ENCODE data around the gene PTPRJ. TPM values are rescaled to one million over a fixed set of nuclear protein-coding genes. Genes with fewer than 3 reads are reported as not detected.
"Not testable (repeated sequence)": the region's sequence is repeated elsewhere in the genome, so short reads cannot be mapped to it uniquely, and the experiment has no call there.

The PTPRJ gene
- total and polyA plus RNA-seq, 2 donors, result 3.1 to 18.2 TPM

GRCh38 chr11:48008951-48009270 is 28.6 kb downstream of the PTPRJ start:
- no peak for DNase-seq (ENCODE audit: extremely low spot score)
- 86% methylated on average over 4 of the region's 4 CpGs for WGBS
- Histone ChIP-seq H3K4me1 (ENCODE audit: insufficient read depth) (no peaks in the 10 kb centered on the region), H3K27ac (ENCODE audit: low read depth) (no peak overlapping the region), H3K4me3 (ENCODE audit: low read depth, low read length) (no peak overlapping the region), H3K36me3 (ENCODE audit: insufficient read depth) (no peaks in the 10 kb centered on the region)

- DNase-seq (ENCODE audit: extremely low spot score), result no peak
- no peaks in the 10 kb centered on the region for H3K4me1 ChIP-seq (ENCODE audit: insufficient read depth)
- H3K4me3 ChIP-seq (ENCODE audit: low read depth, low read length), result no peak overlapping the region
- no peaks in the 10 kb centered on the region for H3K36me3 ChIP-seq (ENCODE audit: insufficient read depth)
- 95% methylated on average over 3 of the region's 3 CpGs for WGBS
- no peak overlapping the region for H3K27ac ChIP-seq (ENCODE audit: low read depth)
Observed at GRCh38 chr11:48011102-48011797, 30.9 kb downstream of the PTPRJ start.

DNA sequence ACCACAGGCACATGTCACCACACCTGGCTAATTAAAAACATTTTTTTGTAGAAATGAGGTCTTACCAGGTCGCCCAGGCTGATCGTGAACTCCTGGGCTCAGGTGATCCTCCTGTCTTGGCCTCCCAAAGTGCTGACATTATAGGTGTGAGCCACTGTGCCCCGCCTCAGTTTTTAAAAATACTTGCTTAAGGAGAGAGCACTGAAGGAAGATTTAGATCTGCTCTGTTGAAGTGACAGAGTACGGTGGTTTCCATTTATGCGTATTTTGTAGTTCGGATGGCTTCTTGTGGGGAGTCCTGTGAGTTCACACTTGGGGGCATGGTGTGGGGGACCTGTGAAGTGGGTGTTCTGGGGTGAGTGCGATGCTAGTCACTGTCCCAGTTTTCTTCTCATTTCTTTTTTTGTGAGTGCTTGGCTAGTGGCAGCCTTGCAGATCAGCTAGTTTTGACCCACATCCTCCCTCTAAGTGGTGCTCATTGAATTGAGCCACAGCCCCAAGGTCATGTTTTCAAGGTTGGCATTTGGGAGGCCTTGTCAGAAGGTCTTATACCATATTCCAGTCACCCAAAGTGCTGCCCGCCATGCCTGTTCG is 31.5 kb downstream of the PTPRJ start:
- WGBS, result 88% methylated on average over 9 of the region's 9 CpGs
- Histone ChIP-seq H3K36me3 (ENCODE audit: insufficient read depth) (no peaks in the 10 kb centered on the region), H3K4me3 (ENCODE audit: low read depth, low read length) (no peak overlapping the region), H3K27ac (ENCODE audit: low read depth) (no peak overlapping the region), H3K4me1 (ENCODE audit: insufficient read depth) (no peaks in the 10 kb centered on the region)
- DNase-seq (ENCODE audit: extremely low spot score), result no peak

GRCh38 chr11:48013269-48013901 is 33.0 kb downstream of the PTPRJ start:
- Histone ChIP-seq H3K27ac (ENCODE audit: low read depth) (no peak overlapping the region), H3K4me3 (ENCODE audit: low read depth, low read length) (no peak overlapping the region), H3K36me3 (ENCODE audit: insufficient read depth) (no peaks in the 10 kb centered on the region), H3K4me1 (ENCODE audit: insufficient read depth) (no peaks in the 10 kb centered on the region)
- DNase-seq (ENCODE audit: extremely low spot score), result no peak
- WGBS, result 84% methylated on average over 8 of the region's 8 CpGs

DNA sequence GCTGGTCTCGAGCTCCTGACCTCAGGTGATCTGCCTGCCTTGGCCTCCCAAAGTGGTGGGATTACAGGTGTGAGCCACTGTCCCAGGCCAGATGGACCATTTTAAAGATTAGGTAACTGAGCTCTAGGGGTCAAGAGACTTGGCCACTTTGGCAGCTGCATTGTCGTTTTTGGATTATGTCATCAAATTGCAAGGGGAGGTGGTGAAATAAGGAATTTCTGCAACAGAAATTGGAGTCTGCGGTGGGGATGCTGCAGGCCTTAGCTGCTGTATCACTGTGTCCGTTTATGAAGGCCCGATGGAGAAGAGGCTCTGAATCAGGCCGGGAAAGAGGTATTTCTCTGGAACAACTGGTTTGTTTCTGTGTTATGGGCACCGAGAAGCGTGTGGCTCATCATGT is 34.6 kb downstream of the PTPRJ start:
- WGBS, result 83% methylated on average over 8 of the region's 8 CpGs
- no peak overlapping the region for H3K27ac ChIP-seq (ENCODE audit: low read depth)
- H3K36me3 ChIP-seq (ENCODE audit: insufficient read depth), result no peaks in the 10 kb centered on the region
- H3K4me1 ChIP-seq (ENCODE audit: insufficient read depth), result no peaks in the 10 kb centered on the region
- H3K4me3 ChIP-seq (ENCODE audit: low read depth, low read length), result no peak overlapping the region
- DNase-seq (ENCODE audit: extremely low spot score), result no peak

- 56% methylated on average over 1 of the region's 1 CpG for whole genome bisulfite sequencing
- H3K27ac ChIP-seq (ENCODE audit: low read depth), result no peak overlapping the region
- no peak overlapping the region for H3K4me3 ChIP-seq (ENCODE audit: low read depth, low read length)
- H3K36me3 ChIP-seq (ENCODE audit: insufficient read depth), result no peaks in the 10 kb centered on the region
- H3K4me1 ChIP-seq (ENCODE audit: insufficient read depth), result no peaks in the 10 kb centered on the region
- DNase-seq (ENCODE audit: extremely low spot score), result no peak
Observed at GRCh38 chr11:48017105-48017830, 36.9 kb downstream of the PTPRJ start.

DNA sequence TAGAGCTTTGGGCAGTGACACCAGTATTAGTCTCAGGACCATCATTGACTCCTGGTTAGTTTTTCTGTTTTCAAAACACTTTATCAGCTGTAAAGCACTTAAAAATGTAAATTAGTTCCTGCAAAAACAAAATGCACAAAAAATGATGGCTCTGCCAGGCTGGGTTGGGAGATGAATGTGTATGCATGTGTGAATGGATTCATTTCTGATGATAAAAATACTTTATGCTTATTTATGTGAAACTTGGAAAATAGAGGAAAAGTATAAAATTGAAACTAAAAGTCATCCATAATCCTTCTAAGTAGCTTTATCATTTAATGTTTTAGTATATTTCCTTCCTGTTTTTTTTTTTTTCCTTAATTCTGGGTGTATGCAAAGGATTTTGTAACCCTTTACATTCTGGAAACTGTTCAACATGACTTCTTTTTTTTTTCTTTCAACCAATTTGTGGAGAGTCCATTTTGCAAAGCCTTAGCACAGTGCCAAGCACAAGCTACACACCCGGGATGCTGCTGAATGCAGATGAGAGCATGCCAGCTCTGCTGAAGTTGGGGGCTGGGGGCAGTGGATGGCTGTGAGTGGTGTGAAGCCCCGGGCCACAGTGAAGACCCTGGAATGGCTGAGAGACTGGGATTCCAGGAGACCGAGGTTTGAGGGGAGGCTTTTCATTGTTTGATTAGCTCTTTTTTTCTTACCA is 37.6 kb downstream of the PTPRJ start:
- no peak for DNase-seq (ENCODE audit: extremely low spot score)
- WGBS, result 39% methylated on average over 3 of the region's 3 CpGs
- H3K4me3 ChIP-seq (ENCODE audit: low read depth, low read length), result no peak overlapping the region
- H3K4me1 ChIP-seq (ENCODE audit: insufficient read depth), result no peaks in the 10 kb centered on the region
- H3K36me3 ChIP-seq (ENCODE audit: insufficient read depth), result no peaks in the 10 kb centered on the region
- H3K27ac ChIP-seq (ENCODE audit: low read depth), result no peak overlapping the region

DNA sequence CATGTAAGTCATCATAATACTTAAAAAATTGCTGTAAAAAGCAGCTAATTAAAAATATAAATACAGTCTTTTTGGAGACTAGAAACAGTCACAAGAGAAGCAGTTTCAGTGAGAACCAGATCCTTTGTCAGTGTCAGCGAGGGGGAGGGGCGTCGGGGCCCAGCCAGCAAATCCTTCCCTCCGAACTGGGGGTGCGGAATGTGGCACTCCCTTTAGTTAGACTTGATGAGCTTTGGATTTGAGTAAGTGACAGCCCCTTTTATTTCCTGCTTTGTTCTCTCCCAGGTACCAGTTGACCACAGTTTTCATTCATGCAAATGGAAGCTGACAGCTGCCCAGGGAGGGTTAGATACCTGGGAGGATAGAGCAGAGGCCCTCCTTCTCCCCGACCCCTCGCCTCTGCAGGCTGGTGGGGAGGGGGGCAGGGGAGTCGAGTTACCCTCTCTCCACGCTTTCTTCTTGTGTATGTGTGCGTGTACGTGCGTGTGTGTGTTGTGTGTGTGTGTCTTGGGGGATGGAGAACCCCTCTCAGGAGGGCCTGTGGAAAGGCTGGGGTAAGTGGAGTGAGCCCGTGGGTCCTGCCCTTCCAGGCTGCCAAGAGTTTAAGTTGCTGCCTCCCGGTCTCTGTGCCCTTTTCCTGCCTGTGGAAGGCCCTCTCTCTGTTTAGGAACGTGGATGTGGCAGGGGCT is 38.3 kb downstream of the PTPRJ start:
- Histone ChIP-seq H3K27ac (ENCODE audit: low read depth) (no peak overlapping the region), H3K4me1 (ENCODE audit: insufficient read depth) (no peaks in the 10 kb centered on the region), H3K36me3 (ENCODE audit: insufficient read depth) (no peaks in the 10 kb centered on the region), H3K4me3 (ENCODE audit: low read depth, low read length) (no peak overlapping the region)
- 61% methylated on average over 15 of the region's 15 CpGs for WGBS
- no peak for DNase-seq (ENCODE audit: extremely low spot score)

- no peaks in the 10 kb centered on the region for H3K4me1 ChIP-seq (ENCODE audit: insufficient read depth)
- H3K4me3 ChIP-seq (ENCODE audit: low read depth, low read length), result no peak overlapping the region
- DNase-seq (ENCODE audit: extremely low spot score), result no peak
- H3K27ac ChIP-seq (ENCODE audit: low read depth), result no peak overlapping the region
- no peaks in the 10 kb centered on the region for H3K36me3 ChIP-seq (ENCODE audit: insufficient read depth)
- WGBS, result 70% methylated on average over 6 of the region's 6 CpGs
Observed at GRCh38 chr11:48019217-48019584, 38.8 kb downstream of the PTPRJ start.

- no peak for DNase-seq (ENCODE audit: extremely low spot score)
- 88% methylated on average over 8 of the region's 8 CpGs for WGBS
- H3K4me3 ChIP-seq (ENCODE audit: low read depth, low read length), result no peak overlapping the region
- H3K27ac ChIP-seq (ENCODE audit: low read depth), result no peak overlapping the region
- no peaks in the 10 kb centered on the region for H3K4me1 ChIP-seq (ENCODE audit: insufficient read depth)
- H3K36me3 ChIP-seq (ENCODE audit: insufficient read depth), result no peaks in the 10 kb centered on the region
Observed at GRCh38 chr11:48019595-48019994, 39.2 kb downstream of the PTPRJ start.

GRCh38 chr11:48020092-48020755 is 39.9 kb downstream of the PTPRJ start:
- Histone ChIP-seq H3K4me3 (ENCODE audit: low read depth, low read length) (no peak overlapping the region), H3K36me3 (ENCODE audit: insufficient read depth) (no peaks in the 10 kb centered on the region), H3K27ac (ENCODE audit: low read depth) (no peak overlapping the region), H3K4me1 (ENCODE audit: insufficient read depth) (no peaks in the 10 kb centered on the region)
- no peak for DNase-seq (ENCODE audit: extremely low spot score)
- 89% methylated on average over 17 of the region's 17 CpGs for WGBS

DNA sequence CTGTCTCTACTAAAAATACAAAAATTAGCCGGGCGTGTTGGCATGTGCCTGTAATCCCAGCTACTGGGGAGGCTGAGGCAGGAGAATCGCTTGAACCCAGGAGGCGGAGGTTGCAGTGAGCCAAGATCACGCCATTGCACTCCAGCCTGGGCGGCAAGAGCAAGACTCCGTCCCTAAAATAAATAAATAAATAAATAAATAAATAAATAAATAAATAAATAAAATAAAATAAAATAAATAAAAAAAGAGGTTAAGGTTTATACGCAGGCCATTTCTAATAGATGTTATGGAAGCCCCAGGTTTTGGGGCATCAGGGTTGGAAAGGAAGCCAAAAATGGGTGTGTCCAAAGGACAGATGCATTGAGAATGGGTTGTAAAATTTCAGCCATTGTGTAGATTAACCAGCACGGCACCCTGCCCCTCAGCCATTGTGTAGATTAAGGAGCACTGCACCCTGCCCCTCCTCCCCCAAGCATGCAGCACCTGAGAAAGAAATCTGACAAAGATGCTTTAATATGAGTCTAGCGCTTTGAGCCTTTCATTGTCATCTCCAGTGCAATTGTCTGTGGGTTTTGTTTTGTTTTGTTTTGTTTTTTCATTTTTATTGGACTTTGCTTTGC is 41.0 kb downstream of the PTPRJ start:
- H3K4me3 ChIP-seq (ENCODE audit: low read depth, low read length); H3K36me3 ChIP-seq (ENCODE audit: insufficient read depth); H3K4me1 ChIP-seq (ENCODE audit: insufficient read depth); H3K27ac ChIP-seq (ENCODE audit: low read depth); DNase-seq (ENCODE audit: extremely low spot score): not testable (repeated sequence)
- WGBS, result 96% methylated on average over 10 of the region's 10 CpGs

Measured in urinary bladder (tissue), 4 donors.